CD4-positive, alpha-beta T cell treated with Interleukin-6 for 4 hours (primary cell): Measurements from ENCODE around the gene SLC8B1.

ENCODE experiments used
- DNase-seq: peaks from one replicate; pipeline ENCODE4 v3.0.0-alpha.2; 2020; ENCODE audit warnings: mixed read lengths

SLC8B1 gene

GRCh38 chr12:113292547-113292946, 42.4 kb downstream of the SLC8B1 start:
- DNase-seq = no peak

- no peak for DNase-seq
These were observed 42.8 kb downstream of the SLC8B1 start for GRCh38 chr12:113292091-113292490.

GRCh38 chr12:113291586-113291985, 43.3 kb downstream of the SLC8B1 start:
- DNase-seq = no peak

GRCh38 chr12:113290506-113290905, 44.4 kb downstream of the SLC8B1 start:
- DNase-seq = no peak

GRCh38 chr12:113289361-113289760, 45.5 kb downstream of the SLC8B1 start:
- DNase-seq = no peak

GRCh38 chr12:113287899-113288282, 47.0 kb downstream of the SLC8B1 start:
- DNase-seq = no peak

- no peak for DNase-seq
These were observed 47.6 kb downstream of the SLC8B1 start for GRCh38 chr12:113287146-113287898.

GRCh38 chr12:113286712-113287111, 48.2 kb downstream of the SLC8B1 start:
- DNase-seq = no peak

- DNase-seq = no peak
These were observed 49.0 kb downstream of the SLC8B1 start for GRCh38 chr12:113285679-113286610.

- DNase-seq = no peak
These were observed 50.2 kb downstream of the SLC8B1 start for GRCh38 chr12:113284751-113285150.

- DNase-seq = no peak
These were observed 56.3 kb downstream of the SLC8B1 start for GRCh38 chr12:113278633-113279032.

- DNase-seq = no peak
These were observed 56.8 kb downstream of the SLC8B1 start for GRCh38 chr12:113278141-113278540.

GRCh38 chr12:113277511-113277910, 57.4 kb downstream of the SLC8B1 start:
- DNase-seq = no peak

- no peak for DNase-seq
These were observed 57.9 kb downstream of the SLC8B1 start for GRCh38 chr12:113276946-113277500.

- DNase-seq = no peak
These were observed 58.6 kb downstream of the SLC8B1 start for GRCh38 chr12:113276306-113276705.

- no peak for DNase-seq
These were observed 60.1 kb downstream of the SLC8B1 start for GRCh38 chr12:113274848-113275247.

- no peak for DNase-seq
These were observed 61.7 kb downstream of the SLC8B1 start for GRCh38 chr12:113273053-113273725.

- no peak for DNase-seq
These were observed 62.9 kb downstream of the SLC8B1 start for GRCh38 chr12:113271853-113272561.

- no peak for DNase-seq
These were observed 63.5 kb downstream of the SLC8B1 start for GRCh38 chr12:113271466-113271852.

- DNase-seq = no peak
These were observed 64.2 kb downstream of the SLC8B1 start for GRCh38 chr12:113270709-113271009.

- no peak for DNase-seq
These were observed 65.5 kb downstream of the SLC8B1 start for GRCh38 chr12:113269257-113269943.

GRCh38 chr12:113268621-113269020, 66.3 kb downstream of the SLC8B1 start:
- no peak for DNase-seq
